Gastrocnemius medialis (tissue), 4 donors: Measurements from ENCODE around the gene INTS11.

Source experiments
- CTCF ChIP-seq, 5 experiments: fragments of 450-650 bp in 3 of 5; fragments of 200-600 bp in 2 of 5; sonication (generic) in 2 of 5; IDR thresholded peaks in 4 of 5; conservative IDR thresholded peaks in 1 of 5; 1 replicate in 4 of 5; 2 replicates in 1 of 5; pipeline ENCODE4 v1.5.1; 2016 to 2019; ENCODE audit warnings: antibody characterized with exemption in 5 of 5, mild to moderate bottlenecking in 3 of 5, moderate library complexity in 3 of 5
- POLR2A ChIP-seq, 2 donors: fragments of 450-650 bp; IDR thresholded peaks; one replicate each; pipeline ENCODE4 v1.6.1; 2017; ENCODE audit warnings: antibody characterized with exemption in 2 of 2, mild to moderate bottlenecking in 2 of 2, moderate library complexity in 2 of 2

GRCh38 chr1:1349256-1350012 lies 25.0 kb upstream of the INTS11 start, which contains the start of gene DVL1:
- TF ChIP-seq CTCF (IDR thresholded peaks at IDR 0.05 in 4 of 5, conservative IDR thresholded peaks at IDR 0.05 in 1 of 5), result peak; percentile 39 to 77 (median 63)
- peak; percentile 75 to 81 for TF ChIP-seq POLR2A (IDR thresholded peaks at IDR 0.05)
